Chondrocyte (in vitro differentiated cells): ENCODE data around the gene A4GNT. TPM values are rescaled to one million over a fixed set of nuclear protein-coding genes. Genes with fewer than 3 reads are reported as not detected.
"Not testable (repeated sequence)": the region's sequence is repeated elsewhere in the genome, so short reads cannot be mapped to it uniquely, and the experiment has no call there.

Experiments
- DNase-seq: peaks from one replicate; pipeline ENCODE4 v3.0.0; 2021; ENCODE audit warnings: mixed read lengths, low spot score
- H3K27ac Mint-ChIP-seq: one replicate; pipeline ENCODE4 v1.8.0; 2021; ENCODE audit warnings: mild to moderate bottlenecking, moderate library complexity, mixed read lengths; ENCODE audit not compliant: unreplicated experiment
- H3K27me3 Mint-ChIP-seq: 2 replicates; pipeline ENCODE4 v1.8.0; 2021; ENCODE audit warnings: low read depth, mixed read lengths
- H3K36me3 Mint-ChIP-seq: 2 replicates; pipeline ENCODE4 v1.8.0; 2021; ENCODE audit warnings: low read depth, mixed read lengths
- H3K4me1 Mint-ChIP-seq: 2 replicates; pipeline ENCODE4 v1.8.0; 2021; ENCODE audit warnings: low read depth, mild to moderate bottlenecking, mixed read lengths
- H3K4me3 Mint-ChIP-seq: one replicate; pipeline ENCODE4 v1.8.0; 2021; ENCODE audit warnings: mild to moderate bottlenecking, moderate library complexity, mixed read lengths; ENCODE audit not compliant: unreplicated experiment
- H3K9me3 Mint-ChIP-seq: 2 replicates; pipeline ENCODE4 v1.8.0; 2021; ENCODE audit warnings: low read depth, mixed read lengths
- CTCF ChIP-seq: fragments of 200-600 bp; sonication (generic); IDR thresholded peaks from 2 replicates; pipeline ENCODE4 v1.5.0; 2021; ENCODE audit warnings: antibody characterized with exemption, mild to moderate bottlenecking, moderate library complexity
- total RNA-seq: library from RNA; stranded (reverse); gene quantifications from 3 replicates; pipeline ENCODE4 v1.2.1, GENCODE V29; 2021

The A4GNT gene
- total RNA-seq, 1 donor from 2014 or later = not detected

GRCh38 chr3:138105598-138105997, 26.6 kb downstream of the A4GNT start:
- H3K4me1 Mint-ChIP-seq = peaks cover 2% of the 10 kb centered on the region
- no peaks in the 10 kb centered on the region for H3K27me3 Mint-ChIP-seq
- H3K9me3 Mint-ChIP-seq = no peaks in the 10 kb centered on the region
- H3K27ac Mint-ChIP-seq = no peak overlapping the region
- no peak for TF ChIP-seq CTCF
- DNase-seq = no peak
- H3K4me3 Mint-ChIP-seq = no peak overlapping the region
- peaks cover 27% of the 10 kb centered on the region for H3K36me3 Mint-ChIP-seq

GRCh38 chr3:138103466-138103865, 28.7 kb downstream of the A4GNT start:
- no peak for DNase-seq
- H3K9me3 Mint-ChIP-seq = no peaks in the 10 kb centered on the region

GRCh38 chr3:138101351-138101940, 30.7 kb downstream of the A4GNT start:
- not testable (repeated sequence) for H3K9me3 Mint-ChIP-seq, H3K27ac Mint-ChIP-seq

More at GRCh38 chr3:138103466-138103865, 28.7 kb downstream of the A4GNT start:
- Mint-ChIP-seq H3K27ac (no peak overlapping the region), H3K4me3 (no peak overlapping the region), H3K36me3 (peaks cover 29% of the 10 kb centered on the region), H3K4me1 (peaks cover 6% of the 10 kb centered on the region), H3K27me3 (no peaks in the 10 kb centered on the region)
- no peak for TF ChIP-seq CTCF

GRCh38 chr3:138099417-138099816, 32.8 kb downstream of the A4GNT start:
- Mint-ChIP-seq H3K27ac (no peak overlapping the region), H3K4me1 (peaks cover 6% of the 10 kb centered on the region), H3K9me3 (no peaks in the 10 kb centered on the region), H3K36me3 (peaks cover 31% of the 10 kb centered on the region), H3K4me3 (no peak overlapping the region), H3K27me3 (no peaks in the 10 kb centered on the region)
- TF ChIP-seq CTCF = no peak
- DNase-seq = no peak

More at GRCh38 chr3:138101351-138101940, 30.7 kb downstream of the A4GNT start:
- H3K36me3 Mint-ChIP-seq = peaks cover 26% of the 10 kb centered on the region
- H3K4me1 Mint-ChIP-seq, H3K27me3 Mint-ChIP-seq, H3K4me3 Mint-ChIP-seq, DNase-seq: not testable (repeated sequence)
- peak; percentile 40 for TF ChIP-seq CTCF

GRCh38 chr3:138097192-138098172, 34.7 kb downstream of the A4GNT start:
- DNase-seq = no peak
- Mint-ChIP-seq H3K9me3 (peaks cover 6% of the 10 kb centered on the region), H3K4me3 (no peak overlapping the region), H3K4me1 (peaks cover 9% of the 10 kb centered on the region), H3K27me3 (no peaks in the 10 kb centered on the region), H3K27ac (no peak overlapping the region), H3K36me3 (peaks cover 34% of the 10 kb centered on the region)
- TF ChIP-seq CTCF = peak; percentile 65
